ENCODE results near the gene TLR5. TPM values are rescaled to one million over a fixed set of nuclear protein-coding genes. Genes with fewer than 3 reads are reported as not detected.

Gene TLR5
- polyA plus RNA-seq, 1 of the 3 experiments (the other 2 are of a cell fraction) = not detected

- CTCF ChIA-PET = interaction anchor here (0.6 to 6.8 kb wide), 26 partner anchors 8 to 982 kb away, joined by 3 to 93 read pairs (median 7); partner anchors contain the start of gene FAM177B
Measured at GRCh38 chr1:223089250-223089649, 53.8 kb downstream of the TLR5 start.

More at GRCh38 chr1:223089250-223089649, 53.8 kb downstream of the TLR5 start:
- no peak overlapping the region for H3K4me3 ChIP-seq (ENCODE audit: low read depth in 2 of 2, low read length in 1 of 2)
- H3K36me3 ChIP-seq (replicated peaks in 1 of 2; ENCODE audit: control insufficient read depth in 1 of 2, insufficient read depth in 2 of 2, low read length in 1 of 2) = no peaks in the 10 kb centered on the region
- 61% methylated on average over 8 of the region's 11 CpGs for WGBS (ENCODE audit: low lambda C conversion rate)
- no peak overlapping the region for H3K27ac ChIP-seq (ENCODE audit: low read depth in 2 of 2, low read length in 1 of 2)
- DNase-seq = no peak
- POLR2A ChIA-PET = no interaction called here
- H3K9me2 ChIP-seq = no peaks in the 10 kb centered on the region
- no peak overlapping the region for H3K9ac ChIP-seq
- H3F3A ChIP-seq (replicated peaks; ENCODE audit: insufficient read depth) = no peaks in the 10 kb centered on the region
- peaks cover 0 to 6% of the 10 kb centered on the region in 2 experiments; a peak in 1 of 4 replicates for H3K4me1 ChIP-seq (ENCODE audit: control insufficient read depth in 1 of 2, insufficient read depth in 2 of 2, low read depth in 1 of 2, low read length in 1 of 2)
- no peaks in the 10 kb centered on the region for H4K20me1 ChIP-seq (ENCODE audit: insufficient read depth)
- H3K79me2 ChIP-seq (ENCODE audit: insufficient read depth) = no peaks in the 10 kb centered on the region
- no peaks in the 10 kb centered on the region; the same call in 1 of the 2 replicates for H3K27me3 ChIP-seq (ENCODE audit: insufficient read depth)
- no peak overlapping the region for H2AFZ ChIP-seq (ENCODE audit: low read depth)
- no peak overlapping the region for H3K4me2 ChIP-seq
- TF ChIP-seq CHD2 (IDR thresholded peaks at IDR 0.05; ENCODE audit: low read length, partially characterized antibody) = no peak
- TF ChIP-seq SMC3 (IDR thresholded peaks at IDR 0.05; ENCODE audit: low read depth, low read length) = no peak
- no peak for TF ChIP-seq REST (IDR thresholded peaks at IDR 0.05; ENCODE audit: low read depth, low read length)
- TF ChIP-seq MAX (IDR thresholded peaks at IDR 0.05; ENCODE audit: low read depth) = no peak
- no peak for TF ChIP-seq SIN3A (IDR thresholded peaks at IDR 0.05; ENCODE audit: borderline replicate concordance, low read depth, low read length)
- TF ChIP-seq TEAD4 (IDR thresholded peaks at IDR 0.05; ENCODE audit: borderline replicate concordance, insufficient read depth) = no peak
- no peak for TF ChIP-seq TAF1 (IDR thresholded peaks at IDR 0.05; ENCODE audit: borderline replicate concordance, low read depth, low read length)
- no peak for TF ChIP-seq GABPA (IDR thresholded peaks at IDR 0.05; ENCODE audit: low read depth)
- no peak for TF ChIP-seq POLR2AphosphoS5 (IDR thresholded peaks at IDR 0.05; ENCODE audit: low read depth, low read length)
- TF ChIP-seq FOSL2 (IDR thresholded peaks at IDR 0.05; ENCODE audit: borderline replicate concordance, low read depth) = no peak
- no peak for TF ChIP-seq FOXM1 (IDR thresholded peaks at IDR 0.05; ENCODE audit: low read depth)
- no peak for TF ChIP-seq RAD21 (IDR thresholded peaks at IDR 0.05; ENCODE audit: low read length)
- TF ChIP-seq RCOR1 (IDR thresholded peaks at IDR 0.05; ENCODE audit: low read length) = no peak
- no peak for TF ChIP-seq ELF1 (IDR thresholded peaks at IDR 0.05)
- TF ChIP-seq GATA2 (CRISPR knock-in tag; IDR thresholded peaks at IDR 0.05) = no peak
- TF ChIP-seq EP300 (IDR thresholded peaks at IDR 0.05; ENCODE audit: borderline replicate concordance in 1 of 2, low read depth in 1 of 2, low read length in 1 of 2) = no peak
- no peak for TF ChIP-seq FOXJ3 (CRISPR knock-in tag; IDR thresholded peaks at IDR 0.05)
- no peak for TF ChIP-seq USF2 (IDR thresholded peaks at IDR 0.05; ENCODE audit: borderline replicate concordance, low read depth, low read length)
- TF ChIP-seq CTCF (IDR thresholded peaks at IDR 0.05) = no peak
- H3K9me3 ChIP-seq = no peaks in the 10 kb centered on the region
